Mesothelial cell of epicardium (in vitro differentiated cells): ENCODE measurements around the gene FRMD4A. TPM values are rescaled to one million over a fixed set of nuclear protein-coding genes. Genes with fewer than 3 reads are reported as not detected.

ENCODE experiments used
- DNase-seq, 2 experiments: peaks; one replicate each; pipeline ENCODE4 v3.0.0; 2021; ENCODE audit warnings: low spot score in 2 of 2; ENCODE audit not compliant: unreplicated experiment in 2 of 2
- H3K27ac Mint-ChIP-seq: 2 replicates; pipeline ENCODE4 v1.8.0; 2021; ENCODE audit warnings: mixed read lengths
- H3K27me3 Mint-ChIP-seq: 2 replicates; pipeline ENCODE4 v1.8.0; 2021; ENCODE audit warnings: low read depth, mixed read lengths
- H3K36me3 Mint-ChIP-seq: 2 replicates; pipeline ENCODE4 v1.8.0; 2021; ENCODE audit warnings: mixed read lengths
- H3K4me1 Mint-ChIP-seq: 2 replicates; pipeline ENCODE4 v1.8.0; 2021; ENCODE audit warnings: mixed read lengths
- H3K4me3 Mint-ChIP-seq: 2 replicates; pipeline ENCODE4 v1.8.0; 2021; ENCODE audit warnings: mild to moderate bottlenecking, moderate library complexity, mixed read lengths
- H3K9me3 Mint-ChIP-seq: 2 replicates; pipeline ENCODE4 v1.8.0; 2021; ENCODE audit warnings: mixed read lengths
- total RNA-seq: library from RNA; stranded (reverse); gene quantifications from 3 replicates; pipeline ENCODE4 v1.2.1, GENCODE V29; 2021
- TF ChIP-seq, protein P1 (sequence below): fragments of 200-600 bp; sonication (generic); IDR thresholded peaks from one replicate; pipeline ENCODE4 v1.5.0; 2021; ENCODE audit warnings: antibody characterized with exemption; ENCODE audit not compliant: unreplicated experiment

The FRMD4A gene
- total RNA-seq, 1 donor from 2014 or later = 45.0 TPM

DNA sequence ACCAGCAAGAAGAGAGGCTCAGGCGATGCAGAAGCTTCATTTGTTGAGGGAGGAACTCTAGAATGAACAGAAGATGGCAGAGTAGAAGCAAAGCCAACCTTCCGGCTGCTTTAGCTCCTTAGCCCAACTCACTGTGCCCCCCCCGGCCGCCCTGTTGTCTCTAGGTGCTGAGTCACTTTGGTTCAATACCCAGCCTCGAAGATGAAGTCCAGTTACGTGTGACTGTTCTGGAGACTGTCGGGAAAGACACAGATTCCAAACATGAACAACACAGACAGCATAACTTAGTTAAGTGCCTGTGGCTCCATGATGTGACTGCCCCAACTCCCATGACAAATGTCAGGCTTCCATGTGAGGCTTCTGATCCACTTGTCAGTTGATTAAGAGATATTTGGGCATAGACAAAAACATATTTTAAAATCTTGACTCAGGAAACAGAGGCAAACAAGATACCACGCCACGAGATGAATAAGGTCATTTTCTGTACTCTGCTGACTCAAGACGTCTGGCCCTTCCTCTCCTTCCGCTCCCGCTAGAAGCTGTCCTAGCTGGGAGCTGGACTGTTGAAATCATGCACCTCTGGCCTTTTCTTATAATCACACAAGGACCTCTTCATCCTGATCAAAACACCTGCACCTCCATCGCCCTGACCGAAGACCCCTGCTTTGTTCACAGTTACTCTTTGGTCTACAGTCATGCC is 199.3 kb downstream of the FRMD4A start:
- H3K36me3 Mint-ChIP-seq = no peaks in the 10 kb centered on the region
- DNase-seq = no peak
- H3K27ac Mint-ChIP-seq = no peak overlapping the region
- TF ChIP-seq, protein P1, sequence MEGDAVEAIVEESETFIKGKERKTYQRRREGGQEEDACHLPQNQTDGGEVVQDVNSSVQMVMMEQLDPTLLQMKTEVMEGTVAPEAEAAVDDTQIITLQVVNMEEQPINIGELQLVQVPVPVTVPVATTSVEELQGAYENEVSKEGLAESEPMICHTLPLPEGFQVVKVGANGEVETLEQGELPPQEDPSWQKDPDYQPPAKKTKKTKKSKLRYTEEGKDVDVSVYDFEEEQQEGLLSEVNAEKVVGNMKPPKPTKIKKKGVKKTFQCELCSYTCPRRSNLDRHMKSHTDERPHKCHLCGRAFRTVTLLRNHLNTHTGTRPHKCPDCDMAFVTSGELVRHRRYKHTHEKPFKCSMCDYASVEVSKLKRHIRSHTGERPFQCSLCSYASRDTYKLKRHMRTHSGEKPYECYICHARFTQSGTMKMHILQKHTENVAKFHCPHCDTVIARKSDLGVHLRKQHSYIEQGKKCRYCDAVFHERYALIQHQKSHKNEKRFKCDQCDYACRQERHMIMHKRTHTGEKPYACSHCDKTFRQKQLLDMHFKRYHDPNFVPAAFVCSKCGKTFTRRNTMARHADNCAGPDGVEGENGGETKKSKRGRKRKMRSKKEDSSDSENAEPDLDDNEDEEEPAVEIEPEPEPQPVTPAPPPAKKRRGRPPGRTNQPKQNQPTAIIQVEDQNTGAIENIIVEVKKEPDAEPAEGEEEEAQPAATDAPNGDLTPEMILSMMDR = no peak
- H3K4me1 Mint-ChIP-seq = no peaks in the 10 kb centered on the region
- peaks cover 13% of the 10 kb centered on the region for H3K27me3 Mint-ChIP-seq
- no peak overlapping the region for H3K4me3 Mint-ChIP-seq
- peaks cover 7% of the 10 kb centered on the region for H3K9me3 Mint-ChIP-seq

DNA sequence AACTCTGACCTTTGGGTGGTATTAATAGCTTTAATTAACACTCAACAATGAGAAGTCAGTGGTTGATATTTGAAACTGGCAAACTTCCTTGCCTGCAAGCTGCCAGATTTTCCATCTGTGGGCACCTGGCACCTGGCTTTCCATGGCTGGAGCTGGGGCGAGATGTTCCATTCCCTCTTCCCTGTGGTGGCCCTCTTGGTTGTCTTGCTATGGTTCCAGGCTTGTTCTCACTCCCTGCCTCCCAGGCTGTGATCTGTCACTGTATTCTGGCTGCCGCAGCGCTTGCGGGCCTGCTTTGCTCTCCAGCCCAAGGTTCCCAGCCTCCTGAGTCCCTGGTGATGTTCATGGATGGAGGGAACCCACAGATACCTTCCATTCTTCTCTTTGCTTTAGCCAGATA is 201.0 kb downstream of the FRMD4A start:
- TF ChIP-seq, protein P1 = no peak
- H3K9me3 Mint-ChIP-seq = peaks cover 8% of the 10 kb centered on the region
- H3K27me3 Mint-ChIP-seq = peaks cover 5% of the 10 kb centered on the region
- H3K4me1 Mint-ChIP-seq = no peaks in the 10 kb centered on the region
- H3K4me3 Mint-ChIP-seq = no peak overlapping the region
- DNase-seq = no peak
- no peaks in the 10 kb centered on the region for H3K36me3 Mint-ChIP-seq
- no peak overlapping the region for H3K27ac Mint-ChIP-seq

DNA sequence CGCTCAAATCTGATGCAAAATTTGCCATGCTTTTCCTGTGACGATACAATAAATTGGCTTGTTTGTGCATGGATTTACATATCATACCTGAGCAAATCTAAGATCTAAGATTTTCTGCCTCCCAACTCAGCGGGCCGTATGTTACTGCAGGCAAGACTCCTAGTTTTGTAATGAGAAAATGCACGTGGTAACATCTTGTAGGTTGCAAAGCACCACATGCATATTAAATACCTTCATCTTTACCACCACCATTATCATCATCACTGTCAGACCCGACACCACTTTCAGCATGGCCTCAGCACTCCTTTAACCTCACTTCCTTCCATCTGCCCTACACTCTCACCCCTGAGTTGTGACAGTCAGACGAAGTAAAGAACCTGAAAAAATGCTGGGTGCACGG is 202.2 kb downstream of the FRMD4A start:
- H3K27ac Mint-ChIP-seq = no peak overlapping the region
- no peak for DNase-seq
- no peaks in the 10 kb centered on the region for H3K4me1 Mint-ChIP-seq
- H3K36me3 Mint-ChIP-seq = no peaks in the 10 kb centered on the region
- peaks cover 2% of the 10 kb centered on the region for H3K27me3 Mint-ChIP-seq
- TF ChIP-seq, protein P1 = no peak
- H3K9me3 Mint-ChIP-seq = peaks cover 8% of the 10 kb centered on the region
- H3K4me3 Mint-ChIP-seq = no peak overlapping the region

DNA sequence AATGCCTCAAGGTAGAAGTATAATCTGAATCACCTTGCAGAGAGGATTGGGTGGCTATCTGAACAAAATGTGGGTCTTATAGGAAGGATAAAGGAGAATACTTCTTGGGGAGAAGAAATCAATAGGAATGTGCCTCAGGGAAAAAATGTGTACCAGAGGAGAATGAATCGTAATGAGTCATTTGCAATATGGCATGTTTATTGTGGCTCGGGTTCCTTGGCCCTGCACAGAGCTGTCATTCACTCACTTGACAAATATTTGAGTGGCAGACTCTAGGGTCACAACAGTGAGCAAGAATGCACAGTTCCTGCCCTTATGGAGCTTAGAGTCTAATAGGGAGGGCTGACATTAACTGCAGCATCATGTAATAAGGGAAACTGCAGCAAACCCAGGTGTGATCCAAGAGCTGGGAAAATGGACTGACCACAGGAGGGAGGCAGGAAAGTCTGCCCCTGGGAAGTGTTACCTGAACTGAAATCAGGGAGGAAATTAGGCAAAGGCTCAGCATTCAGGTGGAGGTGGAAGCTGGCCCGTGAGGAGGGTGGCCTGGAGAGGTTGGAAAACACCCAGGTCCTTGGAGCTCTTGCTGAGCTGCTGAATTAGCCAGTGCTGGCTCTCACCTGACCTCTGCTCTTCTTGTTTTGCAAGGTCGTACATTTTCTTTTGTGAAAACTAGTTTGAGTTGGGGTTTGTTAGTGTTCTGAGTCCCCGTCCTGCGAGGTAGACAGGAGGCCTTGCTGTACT is 203.9 kb downstream of the FRMD4A start:
- H3K4me3 Mint-ChIP-seq = no peak overlapping the region
- no peaks in the 10 kb centered on the region for H3K36me3 Mint-ChIP-seq
- H3K4me1 Mint-ChIP-seq = no peaks in the 10 kb centered on the region
- H3K27ac Mint-ChIP-seq = no peak overlapping the region
- peaks cover 2% of the 10 kb centered on the region for H3K27me3 Mint-ChIP-seq
- no peak for DNase-seq
- peaks cover 12% of the 10 kb centered on the region for H3K9me3 Mint-ChIP-seq
- TF ChIP-seq, protein P1 = no peak

DNA sequence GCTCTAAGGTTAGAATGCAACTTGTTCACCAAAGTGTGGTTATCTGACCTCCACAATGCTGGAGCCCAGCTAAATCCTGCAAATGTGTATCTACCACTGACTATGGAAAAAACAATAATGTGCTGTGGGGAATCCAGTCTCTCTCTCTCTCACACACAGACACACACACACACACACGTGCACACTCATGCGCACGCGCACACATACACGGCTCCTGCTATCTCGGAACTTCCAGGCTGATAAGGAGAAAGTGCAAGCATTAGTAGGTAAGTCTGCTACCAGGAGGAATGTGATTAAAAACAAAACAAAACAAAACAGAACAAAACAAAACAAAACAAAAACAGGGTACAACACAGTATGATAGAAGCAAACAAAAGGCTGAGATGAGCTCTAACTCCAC is 205.2 kb downstream of the FRMD4A start:
- Mint-ChIP-seq H3K36me3 (no peaks in the 10 kb centered on the region), H3K4me1 (no peaks in the 10 kb centered on the region), H3K27me3 (no peaks in the 10 kb centered on the region), H3K4me3 (no peak overlapping the region), H3K9me3 (peaks cover 12% of the 10 kb centered on the region), H3K27ac (no peak overlapping the region)
- TF ChIP-seq, protein P1 = no peak
- DNase-seq = no peak
